Embryonic facial prominence (tissue), 1 donor: Measurements from ENCODE around the gene KLK5.
A peak's percentile ranks its signal among the peaks of the same experiment; 100 is the strongest.
"Not testable (repeated sequence)": the region's sequence is repeated elsewhere in the genome, so short reads cannot be mapped to it uniquely, and the experiment has no call there.

Experiments
- DNase-seq: peaks from one replicate; pipeline ENCODE4 v3.0.0-alpha.2; 2016; ENCODE audit errors: extremely low spot score

Gene KLK5

DNA sequence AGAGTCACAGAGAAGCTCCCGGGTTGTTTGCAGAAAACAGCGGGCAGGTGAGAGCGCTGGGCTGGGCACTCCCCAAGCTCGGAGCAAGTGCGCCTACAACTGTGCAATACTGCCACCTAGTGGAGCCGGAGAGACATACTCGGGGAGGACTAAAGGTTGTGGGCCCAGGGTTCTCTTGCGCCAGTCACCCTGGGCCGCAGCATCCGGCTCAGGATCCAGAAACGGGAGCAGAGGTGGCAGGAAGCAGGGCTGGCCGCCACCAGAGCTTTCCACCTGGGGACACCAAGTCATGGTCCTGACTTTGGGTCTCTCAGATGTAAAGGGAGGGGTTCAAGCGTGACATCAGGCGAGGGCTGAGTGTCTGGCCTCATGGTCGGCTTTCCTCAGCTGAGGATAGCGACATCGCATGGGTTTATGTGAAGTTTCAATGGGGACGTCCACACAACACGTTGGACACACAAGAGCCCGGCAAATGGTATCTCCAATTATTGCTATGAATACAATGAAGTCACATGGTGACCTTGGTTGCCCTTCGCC, 30.5 kb downstream of the KLK5 start:
- DNase-seq: peak; percentile 43

DNA sequence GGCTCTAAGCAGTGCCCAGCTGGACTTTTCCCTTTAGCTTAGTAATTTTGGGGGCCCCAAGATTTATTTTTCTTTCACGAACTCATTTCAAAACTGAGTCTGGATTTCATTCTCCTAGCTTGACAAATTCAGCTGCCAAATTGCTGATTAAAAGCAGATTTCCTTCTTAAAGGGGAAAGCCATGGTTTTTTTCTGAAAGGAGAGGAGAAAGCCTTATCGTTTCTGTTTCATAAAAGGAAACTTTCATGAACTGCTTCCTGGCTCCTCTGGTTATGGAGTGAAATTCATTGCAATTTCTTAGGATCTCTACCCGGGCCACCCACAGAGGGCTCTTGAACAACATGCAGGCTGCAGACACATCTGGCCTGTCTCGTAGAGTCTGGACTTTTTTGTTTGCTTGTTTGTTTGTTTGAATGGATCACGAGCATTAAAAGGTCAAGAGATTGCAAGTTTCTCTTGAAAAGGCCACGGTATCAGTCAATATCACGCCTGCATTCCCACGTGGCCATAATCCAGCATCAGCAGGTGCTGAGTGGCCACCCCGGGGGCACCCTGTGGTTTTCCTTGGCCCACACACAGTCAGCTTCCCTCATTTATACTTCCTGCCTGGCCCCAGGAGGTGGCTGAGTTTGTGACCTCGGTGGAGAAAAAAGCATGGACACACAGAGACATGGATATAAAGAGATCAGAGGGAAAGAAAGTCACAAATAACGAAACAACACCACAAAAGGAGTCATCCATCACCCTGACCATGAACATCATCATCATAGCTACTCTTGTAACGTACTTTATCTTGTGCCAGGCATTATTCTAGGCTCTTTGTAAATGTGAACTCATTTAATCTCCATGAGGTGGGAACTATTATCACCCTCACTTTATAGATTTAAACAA, 31.2 kb downstream of the KLK5 start:
- DNase-seq: peak; percentile 54

DNA sequence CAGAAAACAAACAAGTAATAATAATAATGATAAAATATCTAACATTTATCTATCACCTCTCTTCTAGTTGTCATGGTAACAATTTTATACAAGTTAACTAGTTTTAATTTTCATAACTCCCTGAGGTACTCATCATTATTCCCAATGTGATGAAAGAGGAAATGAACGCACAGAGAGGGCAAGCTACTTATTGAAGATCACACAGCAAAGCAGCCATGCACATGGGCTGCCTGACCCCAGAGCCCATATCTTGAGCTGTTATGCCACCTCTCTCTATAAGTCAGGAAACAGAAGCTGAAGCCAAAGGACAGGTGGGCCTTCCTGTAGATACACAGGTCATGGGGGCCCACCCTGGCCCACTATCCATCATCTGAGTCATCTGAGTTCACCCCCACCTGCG, 36.8 kb downstream of the KLK5 start:
- no peak for DNase-seq

DNA sequence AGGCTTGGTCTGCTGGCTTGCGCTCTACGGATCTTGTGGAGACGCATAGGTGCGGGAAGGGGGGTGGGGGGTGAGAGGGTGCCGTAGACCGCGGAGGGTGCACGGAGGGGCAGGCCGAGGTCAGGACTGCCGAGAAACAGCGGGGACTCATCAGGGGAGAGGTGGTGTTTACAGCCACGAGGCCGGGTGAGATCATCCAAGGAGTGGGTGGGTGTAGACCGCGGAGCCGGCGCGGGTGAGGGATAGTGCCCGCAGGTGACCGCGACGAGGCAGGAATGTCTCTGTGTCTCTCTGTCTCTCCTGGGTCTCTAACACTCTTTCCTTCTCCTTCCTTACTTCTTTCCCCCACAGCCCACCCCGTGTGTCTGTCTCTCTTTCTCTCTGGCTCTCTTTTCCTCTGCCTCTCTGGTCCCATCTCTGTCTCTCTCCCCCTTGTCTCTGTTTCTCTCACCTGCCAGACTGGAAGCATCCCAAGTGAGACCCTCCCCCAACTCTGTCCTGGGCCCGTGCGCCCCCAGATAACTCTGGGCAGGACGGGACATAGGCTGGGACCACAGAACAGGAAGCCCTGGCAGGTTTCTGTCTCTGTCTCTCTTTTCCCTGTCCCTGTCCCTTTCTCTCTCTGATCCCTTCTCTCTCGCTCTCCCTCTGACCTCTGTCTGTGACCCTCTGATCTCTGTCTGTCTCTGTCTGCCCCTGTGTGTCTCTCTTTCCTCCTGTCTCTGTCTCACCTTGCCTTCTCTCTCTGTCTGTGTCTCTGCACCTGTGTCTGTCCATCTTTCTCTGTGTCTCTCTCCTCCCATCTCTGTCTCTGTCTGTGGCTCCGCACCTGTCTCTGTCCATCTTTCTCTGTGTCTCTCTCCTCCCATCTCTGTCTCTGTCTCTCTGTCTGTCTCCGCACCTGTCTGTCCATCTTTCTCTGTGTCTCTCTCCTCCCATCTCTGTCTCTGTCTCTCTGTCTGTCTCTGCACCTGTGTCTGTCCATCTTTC, 39.8 kb downstream of the KLK5 start:
- no peak for DNase-seq

DNA sequence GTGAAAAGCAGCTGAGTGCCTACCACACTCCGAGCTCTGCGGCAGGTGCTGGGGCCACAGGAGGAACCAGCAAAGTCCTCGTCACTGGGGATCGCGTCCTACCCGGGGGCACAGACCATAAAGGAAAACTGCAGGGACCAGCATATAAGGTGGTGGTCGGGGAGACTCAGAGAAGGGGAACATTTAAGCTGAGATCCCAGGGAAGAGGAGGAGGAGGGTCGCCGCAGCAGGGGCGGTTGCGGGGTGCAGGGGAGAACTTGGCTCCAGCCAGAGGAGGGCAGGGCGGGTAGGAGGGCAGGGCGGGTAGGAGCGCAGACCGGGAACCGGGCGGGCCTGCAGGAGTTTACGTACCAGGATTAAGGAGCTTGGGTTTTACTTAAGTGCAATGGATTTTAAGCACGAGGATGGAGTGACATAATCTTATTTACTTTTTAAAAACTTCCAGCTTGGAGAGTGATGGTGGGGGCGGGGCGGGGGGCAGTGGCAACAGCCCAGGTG, 40.7 kb downstream of the KLK5 start:
- no peak for DNase-seq

DNA sequence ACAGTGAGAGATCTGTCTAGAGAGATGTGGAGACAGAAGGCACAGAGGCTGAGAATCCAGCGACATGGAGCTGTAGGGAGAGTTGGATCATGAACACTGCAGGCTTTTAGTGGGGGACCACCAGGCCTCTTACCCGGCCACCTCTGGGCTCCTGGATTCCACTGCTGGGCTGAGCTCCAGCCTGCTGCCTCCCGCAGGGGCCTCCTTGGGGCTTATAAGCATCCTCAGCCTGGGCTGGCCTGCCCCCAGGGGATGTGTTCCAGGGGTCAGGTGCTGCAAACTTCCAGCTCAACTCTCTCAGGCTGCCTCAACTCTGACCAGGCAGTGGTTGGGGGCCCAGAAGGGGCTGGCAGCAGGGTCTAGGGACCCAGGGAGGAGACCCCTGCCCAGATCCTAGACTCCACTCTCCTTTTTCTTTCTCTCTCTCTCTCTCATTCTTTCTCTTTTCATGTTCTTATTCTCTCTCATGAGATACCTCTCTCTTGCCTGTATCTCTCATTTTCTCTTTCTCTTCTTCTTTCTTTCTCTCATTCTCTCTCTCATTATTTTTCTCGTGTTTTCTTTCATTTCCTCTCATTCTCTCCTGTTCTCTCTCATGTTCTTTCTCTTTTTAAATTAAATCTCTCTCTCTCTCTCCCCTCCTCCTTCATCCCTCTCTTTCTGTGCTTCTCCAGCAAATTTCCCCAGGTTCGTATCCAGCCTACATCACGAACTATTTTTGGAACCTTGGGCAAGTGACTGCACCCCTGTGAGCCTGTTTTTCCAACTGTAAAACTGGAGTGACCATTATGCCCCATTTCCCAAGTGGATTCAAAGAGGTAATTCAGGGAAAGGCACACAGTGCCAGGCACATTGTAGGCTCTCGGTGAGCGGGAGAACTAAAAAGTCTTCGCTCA, 41.4 kb downstream of the KLK5 start, which contains the start of gene KLK4:
TSS of gene KLK4 (minus strand) at position 190 of the 896 bp plus-strand sequence. CDS start 657 bp downstream, outside the sequence.
- no peak for DNase-seq

DNA sequence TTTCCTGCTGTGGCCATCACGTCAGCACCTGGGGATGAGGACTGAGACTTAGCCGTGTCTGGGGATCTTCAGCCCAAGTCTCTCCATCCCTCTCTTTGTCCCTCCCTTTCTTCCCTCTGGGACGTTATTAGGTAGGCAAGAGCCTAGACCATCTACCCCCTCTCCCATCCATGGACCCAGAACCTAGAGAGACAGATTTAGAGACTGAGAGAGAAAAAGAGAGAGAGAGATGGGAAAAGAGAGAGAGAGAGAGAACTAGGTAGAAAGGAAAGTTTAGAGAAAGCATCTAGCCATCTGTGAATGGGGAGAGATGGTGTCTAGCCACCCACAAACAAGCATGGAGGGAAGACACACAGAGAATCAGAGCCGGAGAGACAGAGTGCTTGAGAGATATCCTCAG, 42.1 kb downstream of the KLK5 start:
- DNase-seq: no peak

DNA sequence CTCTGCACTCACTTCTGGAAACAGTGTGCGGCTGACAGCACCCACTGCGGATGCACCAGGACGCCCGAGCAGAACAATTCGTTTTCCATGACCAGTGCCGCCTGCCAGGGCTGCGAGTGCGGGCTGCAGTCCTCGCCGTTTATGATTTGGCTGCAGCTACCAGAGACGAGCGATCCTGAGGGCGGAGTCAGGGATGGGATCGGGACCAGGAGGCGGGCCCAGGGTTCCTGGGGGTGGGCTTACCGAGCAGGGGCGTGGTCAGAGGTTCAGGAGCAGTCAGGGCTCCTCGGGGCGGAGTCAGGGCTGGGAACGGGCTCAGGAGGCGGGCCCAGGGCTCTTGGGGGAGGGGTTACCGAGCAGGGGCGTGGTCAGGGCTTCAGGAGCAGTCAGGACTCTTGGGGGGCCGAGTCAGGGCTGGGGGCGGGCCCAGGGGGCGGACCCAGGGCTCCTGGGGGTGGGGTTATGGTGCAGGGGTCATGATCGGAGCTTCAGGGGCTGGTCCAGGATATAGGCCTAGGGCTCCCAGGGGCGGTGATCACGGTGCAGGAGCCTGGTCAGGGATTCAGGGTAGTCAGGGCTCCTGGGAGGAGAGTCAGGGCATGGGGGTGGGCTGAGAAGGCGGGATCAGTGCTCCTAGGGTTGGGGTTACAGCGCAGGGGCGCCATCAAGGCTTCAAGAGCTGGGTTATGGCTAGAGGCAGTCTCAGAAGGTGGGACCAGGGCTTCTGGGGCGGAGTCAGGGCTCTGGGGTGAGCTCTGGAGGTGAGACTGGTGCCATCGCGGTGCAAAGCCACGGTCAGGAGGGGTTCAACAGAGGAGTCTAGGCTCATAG, 43.4 kb downstream of the KLK5 start:
- DNase-seq: no peak

DNA sequence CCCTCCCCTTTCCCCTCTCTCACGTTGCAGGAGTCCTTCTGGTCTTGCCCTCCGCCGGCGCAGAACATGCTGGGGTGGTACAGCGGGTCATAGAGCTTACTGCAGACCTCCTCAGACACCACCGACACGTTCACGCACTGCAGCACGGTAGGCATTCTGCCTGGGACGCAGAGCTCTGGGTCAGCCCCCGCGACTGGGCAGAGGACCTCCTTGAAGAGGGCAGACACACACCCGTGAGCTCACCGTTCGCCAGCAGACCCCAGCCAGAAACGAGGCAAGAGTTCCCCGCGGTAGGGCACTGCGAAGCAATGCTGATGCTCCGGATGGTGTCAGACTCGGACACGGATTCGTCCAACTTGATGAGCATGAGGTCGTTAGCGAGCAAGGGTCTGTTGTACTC, 44.5 kb downstream of the KLK5 start:
- no peak for DNase-seq

DNA sequence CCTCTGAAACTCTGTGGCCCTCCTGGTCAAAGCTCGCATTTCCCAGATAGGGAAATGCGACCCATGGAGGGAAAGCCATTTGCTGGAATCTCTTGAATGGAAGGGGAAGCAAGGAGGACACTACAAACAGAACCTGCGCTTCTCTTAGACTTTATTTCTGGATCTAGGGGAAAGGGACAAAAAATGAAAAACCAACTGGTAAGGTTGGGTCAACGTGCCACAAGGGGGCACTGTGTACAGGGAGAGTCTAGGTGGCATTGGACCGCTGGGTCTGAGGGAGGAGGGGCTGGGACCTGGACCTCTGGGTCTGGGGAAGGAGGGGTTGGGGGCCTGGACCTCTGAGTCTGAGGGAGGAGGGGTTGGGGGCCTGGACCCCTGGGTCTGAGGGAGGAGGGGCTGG, 46.6 kb downstream of the KLK5 start:
- DNase-seq: no peak

DNA sequence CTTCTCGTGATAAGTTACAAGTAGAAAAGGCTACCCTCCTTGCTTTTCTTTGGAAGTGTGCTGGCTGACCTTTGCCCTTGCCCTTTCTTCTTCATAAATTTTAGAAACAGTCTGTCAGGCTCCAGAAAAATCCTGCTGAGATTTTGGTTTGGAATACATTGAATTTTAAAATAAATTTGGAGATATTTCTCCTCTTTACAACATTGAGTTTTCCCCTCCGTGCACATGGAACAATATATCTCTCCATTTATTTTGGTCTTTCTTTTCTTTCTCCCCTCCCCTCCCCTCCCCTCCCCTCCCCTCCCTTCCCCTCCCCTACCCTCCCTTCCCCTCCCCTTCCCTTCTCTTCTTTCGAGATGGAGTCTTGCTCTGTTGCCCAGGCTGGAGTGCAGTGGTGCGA, 50.2 kb downstream of the KLK5 start:
- no peak for DNase-seq

DNA sequence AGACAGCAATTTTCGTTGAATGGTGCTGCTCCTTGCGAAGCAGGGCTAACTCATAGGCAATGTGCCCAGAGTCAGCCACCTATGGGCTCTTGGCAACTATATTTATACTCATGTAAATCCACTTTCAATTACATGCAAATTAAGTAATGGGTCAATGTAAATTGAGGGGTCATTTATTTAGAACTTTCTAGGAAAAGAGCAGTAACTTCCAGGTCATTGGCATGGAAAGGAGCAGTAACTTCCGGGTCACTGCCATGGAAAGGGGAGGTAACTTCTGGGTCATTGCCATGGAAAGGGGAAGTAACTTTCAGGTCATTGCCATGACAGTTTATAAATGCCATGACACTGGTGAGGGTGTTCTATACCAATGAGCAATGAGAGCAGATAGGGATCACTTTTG, 53.3 kb downstream of the KLK5 start:
- no peak for DNase-seq

DNA sequence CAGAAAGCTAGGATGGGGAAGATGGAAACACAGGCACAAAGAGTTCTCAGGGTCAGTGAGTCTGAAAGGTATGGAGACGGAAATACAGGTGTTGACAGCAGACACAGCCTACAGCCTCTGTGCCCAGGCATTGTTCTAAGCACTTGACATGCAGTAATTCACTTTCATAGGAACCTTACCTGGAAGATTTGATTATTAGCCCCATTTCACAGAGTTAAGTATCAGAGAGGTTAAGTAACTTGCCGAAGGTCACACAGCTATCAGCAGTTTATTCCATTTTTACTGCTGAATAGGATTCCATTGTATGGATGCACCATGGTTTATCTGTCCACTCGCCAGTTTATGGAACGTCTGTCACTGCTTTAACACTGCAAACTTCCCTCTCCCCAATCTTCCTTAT, 54.8 kb downstream of the KLK5 start:
- DNase-seq: no peak

DNA sequence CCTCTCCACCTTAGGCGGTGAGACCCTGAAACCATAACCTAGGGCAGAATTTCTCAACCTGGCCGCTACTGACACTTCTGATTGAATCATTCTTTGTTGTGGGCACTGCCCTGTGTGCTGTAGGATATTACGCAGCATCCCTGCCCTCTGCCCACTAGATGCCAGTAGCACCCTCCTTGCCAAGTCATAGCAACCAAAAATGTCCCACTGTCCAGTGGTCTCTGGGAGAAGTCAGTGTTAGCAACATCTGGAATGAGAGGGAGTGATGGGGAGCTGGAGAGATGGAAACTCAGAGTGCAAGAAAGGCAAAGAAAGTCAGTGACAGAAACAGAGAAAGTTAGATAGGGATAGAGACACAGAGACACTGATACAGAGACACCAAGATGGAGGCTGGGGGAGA, 55.2 kb downstream of the KLK5 start:
- no peak for DNase-seq

DNA sequence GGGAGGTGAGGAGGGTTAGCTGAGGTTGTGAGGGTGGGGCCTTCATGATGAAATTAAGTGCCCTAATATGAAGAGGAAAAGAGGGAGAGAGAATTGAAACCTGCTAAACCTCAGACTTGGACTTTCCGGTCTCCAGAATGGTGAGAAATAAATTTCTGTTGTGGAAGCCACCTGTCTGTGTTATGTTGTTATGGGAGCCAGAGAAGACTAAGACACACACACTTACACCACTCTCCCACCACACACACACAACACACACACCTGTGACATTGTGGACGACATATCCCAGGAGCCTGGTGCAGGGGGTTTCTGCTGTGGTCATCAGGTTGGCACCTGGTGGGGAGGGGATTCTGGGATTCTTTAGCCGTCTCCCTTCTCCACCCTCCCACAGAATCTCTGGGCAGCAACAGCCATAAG, 55.6 kb downstream of the KLK5 start:
- DNase-seq: no peak

DNA sequence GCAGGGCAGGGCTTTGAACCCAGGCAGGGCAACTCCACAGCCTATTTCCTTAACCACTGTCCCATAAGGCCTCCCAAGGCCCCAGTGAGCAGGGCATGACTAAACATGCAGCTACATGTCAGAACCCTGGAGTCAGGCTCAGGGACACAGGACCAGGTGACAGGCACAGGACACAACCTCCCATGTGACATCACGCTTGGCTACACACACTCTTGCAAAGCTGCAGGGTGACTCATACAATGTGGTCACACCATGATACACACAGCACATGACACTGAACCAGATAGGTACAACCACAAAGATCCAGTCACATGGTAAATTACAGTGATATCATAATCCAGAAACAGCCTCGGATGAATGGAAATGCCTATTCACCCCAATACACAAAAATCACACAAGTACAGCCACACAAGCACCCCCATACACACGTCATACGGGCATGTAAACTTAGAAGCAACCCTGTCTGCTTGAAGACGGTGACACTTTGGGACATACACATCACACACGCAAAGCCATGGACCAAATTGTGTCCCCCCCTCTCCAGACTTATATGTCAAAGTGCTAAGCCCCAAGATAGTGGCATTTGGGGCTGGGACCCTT, 56.1 kb downstream of the KLK5 start:
- no peak for DNase-seq

DNA sequence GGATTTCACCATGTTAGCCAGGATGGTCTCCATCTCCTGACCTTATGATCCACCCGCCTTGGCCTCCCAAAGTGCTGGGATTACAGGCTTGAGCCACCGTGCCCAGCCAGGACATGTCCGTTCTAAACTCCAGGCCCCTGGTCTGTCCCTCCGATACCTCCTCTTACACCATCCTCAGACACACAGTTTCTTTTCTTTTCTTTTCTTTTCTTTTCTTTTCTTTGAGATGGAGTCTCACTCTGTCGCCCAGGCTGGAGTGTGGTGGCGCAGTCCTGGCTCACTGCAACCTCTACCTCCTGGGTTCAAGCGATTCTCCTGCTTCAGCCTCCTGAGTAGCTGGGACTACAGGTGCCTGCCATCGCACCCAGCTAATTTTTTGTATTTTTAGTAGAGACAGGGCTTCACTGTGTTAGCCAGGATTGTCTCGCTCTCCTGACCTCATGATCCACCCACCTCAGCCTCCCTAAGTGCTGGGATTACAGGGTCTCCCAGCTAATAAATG, 56.7 kb downstream of the KLK5 start:
- not testable (repeated sequence) for DNase-seq

DNA sequence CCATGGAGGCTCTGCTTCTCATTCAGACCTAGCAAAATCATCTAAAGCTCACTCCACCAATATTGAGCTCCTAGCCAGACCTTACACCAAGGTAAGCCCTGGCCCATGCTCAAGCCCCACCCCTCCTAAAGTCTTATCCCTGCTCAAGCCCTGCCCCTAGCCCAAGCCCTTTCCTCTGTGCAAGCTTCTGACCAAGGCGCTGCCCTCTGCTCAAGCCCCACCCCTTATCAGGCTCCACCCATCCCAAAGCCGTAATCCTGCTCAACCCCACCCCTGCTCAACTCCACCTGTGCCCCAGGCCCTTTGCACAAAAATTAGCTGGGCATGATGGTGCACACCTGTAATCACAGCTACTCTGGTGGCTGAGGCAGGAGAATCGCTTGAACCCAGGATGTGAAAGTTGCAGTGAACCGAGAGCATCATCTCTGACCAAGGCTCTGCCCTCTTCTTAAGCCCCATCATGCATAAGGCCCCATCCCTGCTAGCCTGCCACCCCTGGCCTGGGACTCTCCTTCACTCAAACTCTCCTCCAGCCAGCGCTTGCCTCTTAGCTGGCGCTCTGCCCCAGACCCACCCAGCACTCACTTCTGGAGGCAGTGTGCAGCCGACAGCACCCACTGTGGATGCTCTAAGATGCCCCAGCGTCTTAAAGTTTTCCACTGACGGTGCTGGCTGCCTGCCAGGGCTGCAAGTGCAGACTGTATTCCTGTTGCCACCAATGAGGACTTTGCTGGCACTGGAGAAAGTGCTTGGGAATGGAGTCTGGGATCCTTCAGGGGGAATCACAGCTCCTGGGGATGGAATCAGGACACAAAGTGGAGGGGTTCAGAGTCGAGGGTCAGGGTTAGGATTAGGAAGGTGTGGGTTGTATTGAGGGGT, 58.1 kb downstream of the KLK5 start:
- DNase-seq: no peak
